ENCODE data around the gene PAK2.

GRCh38 chr3:196792771-196793170 is 53.1 kb downstream of the PAK2 start:
- no peak for TF ChIP-seq POLR2AphosphoS5 (IDR thresholded peaks at IDR 0.05; ENCODE audit: borderline replicate concordance, low read depth, low read length)
- TF ChIP-seq EZH2 (IDR thresholded peaks at IDR 0.05) = no peak
